WTC11 (cell line): ENCODE measurements around the gene TDP2. TPM values are rescaled to one million over a fixed set of nuclear protein-coding genes. Genes with fewer than 3 reads are reported as not detected.

ENCODE experiments used
- ATAC-seq: fragments of 200-7000 bp; cut with Tn5 transposase; 2 replicates; pipeline ENCODE4 v1.10.0; 2021; ENCODE audit warnings: mild to moderate bottlenecking, moderate library complexity
- CTCF ChIA-PET: fragments of 300-600 bp; sonication (Branson Sonifier 250); formaldehyde crosslinking; loops from one replicate; lab custom pipeline; 2021; ENCODE audit warnings: antibody characterized with exemption; lab: Charles Lee
- POLR2A ChIA-PET: fragments of 350-600 bp; sonication (Branson Sonifier 250); formaldehyde crosslinking; loops from one replicate; lab custom pipeline; 2021; ENCODE audit warnings: antibody characterized with exemption; lab: Charles Lee
- DNase-seq: peaks from one replicate; pipeline ENCODE4 v3.0.0; 2021; ENCODE audit warnings: low spot score
- H3K27ac Mint-ChIP-seq: 2 replicates; pipeline ENCODE4 v1.8.0; 2021; ENCODE audit warnings: mixed read lengths
- H3K27me3 Mint-ChIP-seq: 2 replicates; pipeline ENCODE4 v1.8.0; 2021; ENCODE audit warnings: low read depth, mild to moderate bottlenecking, moderate library complexity, mixed read lengths
- H3K36me3 Mint-ChIP-seq: 2 replicates; pipeline ENCODE4 v1.8.0; 2021; ENCODE audit warnings: mixed read lengths
- H3K4me1 Mint-ChIP-seq: 2 replicates; pipeline ENCODE4 v1.8.0; 2022; ENCODE audit warnings: mixed read lengths
- H3K4me3 Mint-ChIP-seq: 2 replicates; pipeline ENCODE4 v1.8.0; 2021; ENCODE audit warnings: mild to moderate bottlenecking, moderate library complexity, mixed read lengths
- H3K9me3 Mint-ChIP-seq: 2 replicates; pipeline ENCODE4 v1.8.0; 2021; ENCODE audit warnings: mixed read lengths
- CDX4 ChIP-seq: fragments of 250-450 bp; sonication (Bioruptor Pico); IDR thresholded peaks from 2 replicates; pipeline ENCODE4 v1.9.0; 2021; ENCODE audit warnings: moderate library complexity, mild to moderate bottlenecking, inconsistent platforms, borderline replicate concordance
- CTCF ChIP-seq: fragments of 200-600 bp; IDR thresholded peaks from 2 replicates; pipeline ENCODE4 v1.8.0; 2022; ENCODE audit warnings: antibody characterized with exemption
- FOXP4 ChIP-seq: sonication (generic); formaldehyde crosslinking; IDR thresholded peaks from 2 replicates; pipeline ENCODE4 v1.8.0; 2022; ENCODE audit warnings: mild to moderate bottlenecking, missing genetic modification reagents
- GRHL2 ChIP-seq: fragments of 250-450 bp; sonication (Bioruptor Pico); IDR thresholded peaks from 2 replicates; pipeline ENCODE4 v1.8.0; 2022; ENCODE audit warnings: mild to moderate bottlenecking, moderate library complexity; ENCODE audit not compliant: insufficient replicate concordance, severe bottlenecking
- MXD4 ChIP-seq: fragments of 250-450 bp; sonication (Bioruptor Pico); IDR thresholded peaks from 2 replicates; pipeline ENCODE4 v1.8.0; 2021; ENCODE audit warnings: mild to moderate bottlenecking, moderate library complexity, borderline replicate concordance
- NR1H2 ChIP-seq: sonication (generic); formaldehyde crosslinking; IDR thresholded peaks from 2 replicates; pipeline ENCODE4 v1.9.0; 2021; ENCODE audit warnings: mild to moderate bottlenecking, moderate library complexity, missing genetic modification reagents
- total RNA-seq: library from RNA; stranded (reverse); gene quantifications from 3 replicates; pipeline ENCODE4 v1.2.3, GENCODE V29; 2021
- TF ChIP-seq, protein P1 (sequence below): sonication (generic); formaldehyde crosslinking; conservative IDR thresholded peaks from 2 replicates; pipeline ENCODE4 v1.8.1; 2022; ENCODE audit warnings: mild to moderate bottlenecking, missing genetic modification reagents
- TF ChIP-seq, protein P2 (sequence below): sonication (generic); formaldehyde crosslinking; IDR thresholded peaks from 2 replicates; pipeline ENCODE4 v1.8.0; 2023; ENCODE audit warnings: missing genetic modification reagents, mild to moderate bottlenecking, borderline replicate concordance
- TF ChIP-seq, protein P3 (sequence below): fragments of 250-450 bp; sonication (Bioruptor Pico); IDR thresholded peaks from 2 replicates; pipeline ENCODE4 v1.9.0; 2021; ENCODE audit warnings: mild to moderate bottlenecking

Gene TDP2
- total RNA-seq, 1 experiment from 2014 or later: 49.1 TPM

- no peak for TF ChIP-seq FOXP4 (CRISPR knock-in tag)
These were observed 26.5 kb downstream of the TDP2 start (continued) for GRCh38 chr6:24640166-24640565.

DNA sequence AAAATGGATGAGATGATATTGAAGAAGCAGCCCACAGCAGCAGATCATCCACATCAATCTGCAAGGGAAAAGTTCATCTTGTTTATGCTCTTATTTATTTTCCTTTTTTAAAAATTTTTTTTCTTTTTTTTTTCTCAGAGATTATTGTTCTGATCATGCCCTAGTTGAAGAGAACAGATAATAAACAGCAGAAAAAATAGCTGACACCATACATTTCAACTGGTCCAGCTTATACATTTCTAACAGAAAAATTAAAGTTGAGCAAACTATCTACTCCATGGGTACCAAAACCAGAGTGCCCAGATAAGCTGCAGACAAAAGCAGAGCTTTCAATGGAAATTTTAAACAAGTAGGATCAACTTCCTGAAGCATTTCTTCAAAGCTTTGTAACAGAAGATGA is 30.0 kb downstream of the TDP2 start:
- Mint-ChIP-seq H3K9me3 (peaks cover 38% of the 10 kb centered on the region), H3K4me3 (no peak overlapping the region), H3K27me3 (no peaks in the 10 kb centered on the region), H3K27ac (no peak overlapping the region), H3K4me1 (peaks cover 18% of the 10 kb centered on the region), H3K36me3 (peaks cover 19% of the 10 kb centered on the region)
- ChIA-PET CTCF (no interaction called here), POLR2A (no interaction called here)
- ATAC-seq: no peak
- DNase-seq: no peak
- TF ChIP-seq MXD4 (CRISPR knock-in tag) (no peak), GRHL2 (no peak), CDX4 (CRISPR knock-in tag) (no peak), CTCF (no peak)
- TF ChIP-seq, protein P1, sequence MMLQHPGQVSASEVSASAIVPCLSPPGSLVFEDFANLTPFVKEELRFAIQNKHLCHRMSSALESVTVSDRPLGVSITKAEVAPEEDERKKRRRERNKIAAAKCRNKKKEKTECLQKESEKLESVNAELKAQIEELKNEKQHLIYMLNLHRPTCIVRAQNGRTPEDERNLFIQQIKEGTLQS (CRISPR knock-in tag): no peak
- TF ChIP-seq, protein P2, sequence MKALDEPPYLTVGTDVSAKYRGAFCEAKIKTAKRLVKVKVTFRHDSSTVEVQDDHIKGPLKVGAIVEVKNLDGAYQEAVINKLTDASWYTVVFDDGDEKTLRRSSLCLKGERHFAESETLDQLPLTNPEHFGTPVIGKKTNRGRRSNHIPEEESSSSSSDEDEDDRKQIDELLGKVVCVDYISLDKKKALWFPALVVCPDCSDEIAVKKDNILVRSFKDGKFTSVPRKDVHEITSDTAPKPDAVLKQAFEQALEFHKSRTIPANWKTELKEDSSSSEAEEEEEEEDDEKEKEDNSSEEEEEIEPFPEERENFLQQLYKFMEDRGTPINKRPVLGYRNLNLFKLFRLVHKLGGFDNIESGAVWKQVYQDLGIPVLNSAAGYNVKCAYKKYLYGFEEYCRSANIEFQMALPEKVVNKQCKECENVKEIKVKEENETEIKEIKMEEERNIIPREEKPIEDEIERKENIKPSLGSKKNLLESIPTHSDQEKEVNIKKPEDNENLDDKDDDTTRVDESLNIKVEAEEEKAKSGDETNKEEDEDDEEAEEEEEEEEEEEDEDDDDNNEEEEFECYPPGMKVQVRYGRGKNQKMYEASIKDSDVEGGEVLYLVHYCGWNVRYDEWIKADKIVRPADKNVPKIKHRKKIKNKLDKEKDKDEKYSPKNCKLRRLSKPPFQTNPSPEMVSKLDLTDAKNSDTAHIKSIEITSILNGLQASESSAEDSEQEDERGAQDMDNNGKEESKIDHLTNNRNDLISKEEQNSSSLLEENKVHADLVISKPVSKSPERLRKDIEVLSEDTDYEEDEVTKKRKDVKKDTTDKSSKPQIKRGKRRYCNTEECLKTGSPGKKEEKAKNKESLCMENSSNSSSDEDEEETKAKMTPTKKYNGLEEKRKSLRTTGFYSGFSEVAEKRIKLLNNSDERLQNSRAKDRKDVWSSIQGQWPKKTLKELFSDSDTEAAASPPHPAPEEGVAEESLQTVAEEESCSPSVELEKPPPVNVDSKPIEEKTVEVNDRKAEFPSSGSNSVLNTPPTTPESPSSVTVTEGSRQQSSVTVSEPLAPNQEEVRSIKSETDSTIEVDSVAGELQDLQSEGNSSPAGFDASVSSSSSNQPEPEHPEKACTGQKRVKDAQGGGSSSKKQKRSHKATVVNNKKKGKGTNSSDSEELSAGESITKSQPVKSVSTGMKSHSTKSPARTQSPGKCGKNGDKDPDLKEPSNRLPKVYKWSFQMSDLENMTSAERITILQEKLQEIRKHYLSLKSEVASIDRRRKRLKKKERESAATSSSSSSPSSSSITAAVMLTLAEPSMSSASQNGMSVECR (CRISPR knock-in tag): no peak
- TF ChIP-seq, protein P3, sequence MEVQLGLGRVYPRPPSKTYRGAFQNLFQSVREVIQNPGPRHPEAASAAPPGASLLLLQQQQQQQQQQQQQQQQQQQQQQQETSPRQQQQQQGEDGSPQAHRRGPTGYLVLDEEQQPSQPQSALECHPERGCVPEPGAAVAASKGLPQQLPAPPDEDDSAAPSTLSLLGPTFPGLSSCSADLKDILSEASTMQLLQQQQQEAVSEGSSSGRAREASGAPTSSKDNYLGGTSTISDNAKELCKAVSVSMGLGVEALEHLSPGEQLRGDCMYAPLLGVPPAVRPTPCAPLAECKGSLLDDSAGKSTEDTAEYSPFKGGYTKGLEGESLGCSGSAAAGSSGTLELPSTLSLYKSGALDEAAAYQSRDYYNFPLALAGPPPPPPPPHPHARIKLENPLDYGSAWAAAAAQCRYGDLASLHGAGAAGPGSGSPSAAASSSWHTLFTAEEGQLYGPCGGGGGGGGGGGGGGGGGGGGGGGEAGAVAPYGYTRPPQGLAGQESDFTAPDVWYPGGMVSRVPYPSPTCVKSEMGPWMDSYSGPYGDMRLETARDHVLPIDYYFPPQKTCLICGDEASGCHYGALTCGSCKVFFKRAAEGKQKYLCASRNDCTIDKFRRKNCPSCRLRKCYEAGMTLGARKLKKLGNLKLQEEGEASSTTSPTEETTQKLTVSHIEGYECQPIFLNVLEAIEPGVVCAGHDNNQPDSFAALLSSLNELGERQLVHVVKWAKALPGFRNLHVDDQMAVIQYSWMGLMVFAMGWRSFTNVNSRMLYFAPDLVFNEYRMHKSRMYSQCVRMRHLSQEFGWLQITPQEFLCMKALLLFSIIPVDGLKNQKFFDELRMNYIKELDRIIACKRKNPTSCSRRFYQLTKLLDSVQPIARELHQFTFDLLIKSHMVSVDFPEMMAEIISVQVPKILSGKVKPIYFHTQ (CRISPR knock-in tag): no peak

GRCh38 chr6:24632573-24632972 is 34.1 kb downstream of the TDP2 start:
- DNase-seq (no peak), ATAC-seq (peak; percentile 38; the same call in 1 of the 2 replicates)
- Mint-ChIP-seq H3K4me3 (no peak overlapping the region), H3K27ac (peak overlapping the region; percentile 47), H3K4me1 (peaks cover 27% of the 10 kb centered on the region), H3K9me3 (peaks cover 20% of the 10 kb centered on the region), H3K36me3 (peaks cover 12% of the 10 kb centered on the region), H3K27me3 (no peaks in the 10 kb centered on the region)
- ChIA-PET POLR2A (no interaction called here), CTCF (interaction anchor here (0.6 to 2.1 kb wide), 3 partner anchors 35 to 358 kb away, joined by 3 to 9 read pairs (median 6); partner anchors contain the start of gene ACOT13)
- TF ChIP-seq NR1H2 (CRISPR knock-in tag): no peak
